ENCODE data around the gene LILRB5.
"Not testable (repeated sequence)": the region's sequence is repeated elsewhere in the genome, so short reads cannot be mapped to it uniquely, and the experiment has no call there.

The LILRB5 gene

GRCh38 chr19:54209811-54210494 is 47.1 kb downstream of the LILRB5 start:
- peak; percentile 83 for DNase-seq

GRCh38 chr19:54209058-54209810 is 47.8 kb downstream of the LILRB5 start:
- no peak for DNase-seq

GRCh38 chr19:54208784-54209057 is 48.4 kb downstream of the LILRB5 start:
- no peak for DNase-seq

- DNase-seq = no peak
These were observed 48.9 kb downstream of the LILRB5 start for GRCh38 chr19:54207983-54208783.

GRCh38 chr19:54207676-54207982 is 49.4 kb downstream of the LILRB5 start:
- DNase-seq = no peak

GRCh38 chr19:54207193-54207592 is 49.9 kb downstream of the LILRB5 start:
- not testable (repeated sequence) for DNase-seq

- DNase-seq = no peak
These were observed 50.3 kb downstream of the LILRB5 start for GRCh38 chr19:54206831-54207177.

GRCh38 chr19:54206030-54206830 is 50.8 kb downstream of the LILRB5 start:
- no peak for DNase-seq

GRCh38 chr19:54204767-54205468 is 52.2 kb downstream of the LILRB5 start:
- no peak for DNase-seq

- no peak for DNase-seq
These were observed 53.9 kb downstream of the LILRB5 start for GRCh38 chr19:54203151-54203611.

- DNase-seq = no peak
These were observed 55.1 kb downstream of the LILRB5 start for GRCh38 chr19:54201980-54202379.

- DNase-seq = no peak
These were observed 55.8 kb downstream of the LILRB5 start for GRCh38 chr19:54201172-54201701.
